GM18867 (cell line): ENCODE data around the gene DHFR2.
"Not testable (repeated sequence)": the region's sequence is repeated elsewhere in the genome, so short reads cannot be mapped to it uniquely, and the experiment has no call there.

Experiments
- ATAC-seq: cut with Tn5 transposase; IDR thresholded peaks from one replicate; pipeline ENCODE4 v1.9.1; 2021; ENCODE audit warnings: mild to moderate bottlenecking, moderate library complexity; ENCODE audit not compliant: unreplicated experiment

The DHFR2 gene

GRCh38 chr3:94062513-94063404, at the start of gene DHFR2, which contains the start of gene NSUN3:
TSS of gene DHFR2 (minus strand) at chr3:94062916. CDS start at chr3:94061511, 1,405 bp downstream.
TSS of gene NSUN3 (plus strand) at chr3:94063061. CDS start at chr3:94063127, 66 bp downstream.
- ATAC-seq = peak; percentile 93

DNA sequence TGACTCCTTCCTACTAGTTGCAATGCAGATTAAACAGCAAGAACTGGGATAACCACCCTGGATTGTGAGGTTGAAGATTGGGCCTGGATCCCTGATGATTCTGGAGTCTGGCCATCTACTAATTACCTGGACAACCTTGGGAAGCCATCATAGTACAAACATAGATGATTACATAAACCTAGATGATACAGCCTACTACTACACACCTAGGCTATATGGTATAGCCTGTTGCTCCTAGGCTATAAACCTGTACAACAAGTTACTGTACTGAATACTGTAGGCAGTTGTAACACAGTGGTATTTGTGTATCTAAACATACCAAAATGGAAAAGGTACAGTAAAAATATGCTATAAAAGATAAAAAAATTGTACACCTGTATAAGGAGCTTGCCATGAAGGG, 48.1 kb upstream of the DHFR2 start:
- ATAC-seq = no peak

DNA sequence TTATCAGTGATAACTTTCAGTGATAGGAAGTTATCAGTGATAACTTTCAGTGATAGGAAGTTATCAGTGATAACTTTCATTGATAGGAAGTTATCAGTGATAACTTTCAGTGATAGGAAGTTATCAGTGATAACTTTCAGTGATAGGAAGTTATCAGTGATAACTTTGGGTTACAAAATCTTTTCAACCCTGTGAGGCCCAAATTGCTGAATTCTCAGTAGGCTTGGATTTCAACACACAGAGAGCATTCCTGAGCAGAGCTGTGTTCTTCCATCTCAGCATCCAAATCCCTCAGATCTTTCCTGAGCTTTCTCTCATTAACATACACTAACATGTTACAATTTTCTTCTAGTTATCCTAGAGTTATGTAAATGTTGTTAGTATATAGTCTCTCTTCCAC, 47.5 kb upstream of the DHFR2 start:
- ATAC-seq = not testable (repeated sequence)

DNA sequence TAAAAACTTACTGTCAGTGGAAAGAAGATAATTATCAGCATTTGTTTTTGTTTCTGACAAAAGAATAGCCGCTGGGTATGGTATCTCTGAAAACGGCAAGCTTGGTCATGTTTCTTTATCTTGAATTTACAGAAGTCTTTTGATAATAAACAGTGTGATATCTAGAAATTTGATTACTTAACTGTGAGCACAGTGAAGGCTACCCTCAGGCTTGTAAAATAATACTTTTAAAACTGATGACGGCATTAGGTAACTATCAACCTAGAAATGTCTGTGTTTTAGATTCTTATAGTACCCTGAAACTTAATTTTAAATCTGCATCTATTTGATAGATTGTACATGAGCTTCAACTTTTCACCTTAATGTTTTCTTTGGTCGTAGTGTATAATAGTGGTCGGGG, 43.6 kb upstream of the DHFR2 start:
- no peak for ATAC-seq

DNA sequence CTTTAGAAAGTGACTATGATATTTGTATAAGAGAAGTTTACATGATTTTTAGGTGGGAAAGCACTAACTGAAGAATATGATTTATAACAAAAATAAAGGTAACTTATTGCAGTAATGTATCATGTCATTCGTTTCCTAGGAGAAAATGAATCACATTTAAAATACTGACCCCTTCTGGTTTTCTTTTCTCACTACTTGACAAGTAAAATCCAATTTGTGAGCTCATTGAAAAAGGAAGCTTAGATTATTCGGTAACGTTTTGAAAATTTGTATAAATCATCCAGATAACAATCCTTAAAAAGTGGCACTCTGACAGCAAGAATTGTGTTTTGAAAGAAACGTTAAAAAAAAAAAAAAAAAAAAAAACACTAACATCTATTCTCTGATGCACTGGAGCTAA, 39.1 kb upstream of the DHFR2 start:
- no peak for ATAC-seq

GRCh38 chr3:94099311-94099710, 36.6 kb upstream of the DHFR2 start:
- ATAC-seq = no peak

- ATAC-seq = no peak
These were observed 35.7 kb upstream of the DHFR2 start for GRCh38 chr3:94098452-94098851.

- ATAC-seq = no peak
These were observed 32.4 kb upstream of the DHFR2 start for GRCh38 chr3:94095111-94095510.

GRCh38 chr3:94093151-94093550, 30.4 kb upstream of the DHFR2 start:
- no peak for ATAC-seq

DNA sequence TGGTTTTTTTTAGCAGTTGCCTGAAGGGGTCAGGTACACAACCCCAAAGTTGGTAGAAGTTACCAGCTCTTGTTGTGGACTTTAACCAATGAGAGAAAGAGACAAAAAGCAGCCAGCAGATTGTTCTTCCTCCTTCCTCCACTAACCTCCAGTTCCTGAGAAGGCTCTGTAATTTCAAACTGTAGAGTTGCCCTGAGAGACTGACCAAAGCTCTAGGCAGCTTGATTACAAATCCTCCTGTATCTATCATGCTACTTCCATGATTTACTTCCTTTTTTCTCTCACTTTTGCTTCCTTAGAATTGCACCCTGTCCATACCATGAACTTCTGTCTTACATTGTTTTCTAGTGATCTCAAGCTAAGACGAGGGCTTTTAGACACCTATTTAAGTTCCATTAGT, 29.4 kb upstream of the DHFR2 start:
- ATAC-seq = no peak

- ATAC-seq = no peak
These were observed 26.4 kb upstream of the DHFR2 start for GRCh38 chr3:94089126-94089525.

DNA sequence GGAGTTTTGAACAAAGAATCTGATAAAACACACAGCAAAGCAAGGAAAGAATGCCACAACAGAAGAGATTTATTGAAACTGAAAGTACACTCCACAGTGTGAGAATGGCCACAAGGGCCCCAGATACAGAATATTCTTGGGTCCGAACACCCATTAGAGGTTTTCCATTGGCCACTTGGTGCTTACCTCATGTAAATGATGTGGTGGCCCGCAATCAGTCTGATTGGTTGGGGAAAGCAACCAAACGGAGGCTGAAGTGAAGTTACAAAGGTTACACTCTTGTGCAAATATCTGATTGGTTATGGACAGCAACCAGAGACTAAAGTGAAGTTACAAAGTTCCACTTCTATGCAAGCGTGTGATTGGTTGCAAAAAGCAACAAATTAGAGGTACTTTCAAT, 20.5 kb upstream of the DHFR2 start:
- ATAC-seq = peak; percentile 84

- ATAC-seq = no peak
These were observed 19.7 kb upstream of the DHFR2 start for GRCh38 chr3:94082391-94082937.

DNA sequence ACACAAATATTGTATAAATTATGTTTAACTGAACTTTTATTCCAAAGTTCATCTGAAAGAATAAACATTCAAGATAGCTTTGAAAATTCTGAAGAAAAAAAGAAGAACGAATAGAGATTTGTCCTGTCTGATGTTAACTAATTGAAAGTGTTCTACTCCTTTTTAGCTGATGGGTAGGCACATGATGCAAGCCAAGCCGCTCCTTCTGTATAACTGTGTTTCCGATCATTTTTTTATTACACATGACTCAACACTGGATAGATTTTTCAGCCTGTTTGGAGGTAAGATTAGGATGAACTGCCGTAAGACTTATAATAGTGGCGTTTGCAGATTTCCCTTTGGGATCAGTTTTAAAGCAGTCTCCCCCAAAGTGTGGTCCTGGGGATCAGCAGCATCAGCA, 19.2 kb upstream of the DHFR2 start:
- no peak for ATAC-seq

- not testable (repeated sequence) for ATAC-seq
These were observed 17.8 kb upstream of the DHFR2 start for GRCh38 chr3:94080552-94080951.

GRCh38 chr3:94076055-94076454, 13.3 kb upstream of the DHFR2 start:
- ATAC-seq = no peak

DNA sequence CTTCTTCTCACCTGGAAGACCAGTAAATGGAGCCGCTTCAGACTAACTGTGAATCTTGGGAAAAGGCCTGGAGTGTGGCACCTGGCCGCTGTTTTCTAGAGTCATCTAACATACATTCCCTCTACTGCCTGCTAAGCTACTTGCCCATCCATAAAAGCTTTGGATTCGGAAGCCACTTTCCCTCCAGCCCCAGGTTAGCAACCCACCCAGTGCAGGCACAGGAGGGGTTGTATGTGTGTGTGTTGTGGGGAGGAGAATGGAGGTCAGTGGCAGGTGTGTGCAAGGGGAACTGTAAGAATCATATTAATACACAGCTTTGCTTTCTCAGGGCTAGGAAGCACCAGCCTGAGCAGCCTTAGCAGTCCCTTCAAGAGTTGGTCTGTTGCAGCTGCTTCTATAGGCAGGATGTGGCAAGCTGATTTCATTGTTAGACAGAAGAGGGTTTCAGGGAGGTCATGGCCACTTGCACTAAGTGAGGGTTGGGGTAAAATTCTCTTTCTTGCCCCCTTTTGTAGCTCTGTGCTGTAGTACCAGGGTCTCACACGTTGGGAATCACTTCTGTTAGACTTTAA, 9.1 kb upstream of the DHFR2 start:
- peak; percentile 63 for ATAC-seq

DNA sequence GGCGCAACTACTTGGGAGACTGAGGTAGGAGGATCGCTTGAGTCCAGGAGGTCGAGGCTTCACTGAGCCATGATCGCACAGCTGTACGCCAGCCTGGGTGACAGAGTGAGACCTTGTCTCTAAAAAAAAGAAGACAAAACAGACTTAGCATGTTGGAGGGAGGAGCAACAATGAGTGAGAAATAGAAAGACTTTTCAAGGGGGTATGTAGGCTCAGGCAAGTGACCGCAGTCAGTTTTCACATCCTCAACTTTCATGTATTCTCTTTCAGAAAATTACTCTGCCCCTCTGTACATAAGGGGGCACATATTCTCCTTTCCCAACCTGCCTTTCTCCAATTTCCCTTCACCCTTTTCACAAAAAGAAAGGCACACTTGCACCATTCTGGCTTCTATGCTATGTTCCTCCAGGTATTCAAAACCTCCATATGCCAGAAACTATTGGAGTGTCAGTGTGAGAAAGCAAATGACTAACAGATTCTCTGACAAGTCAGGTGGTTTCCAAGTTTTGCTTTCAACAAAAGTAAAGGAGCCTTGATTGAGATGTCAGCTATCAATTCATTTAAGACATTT, 7.7 kb upstream of the DHFR2 start:
- ATAC-seq = peak; percentile 94

DNA sequence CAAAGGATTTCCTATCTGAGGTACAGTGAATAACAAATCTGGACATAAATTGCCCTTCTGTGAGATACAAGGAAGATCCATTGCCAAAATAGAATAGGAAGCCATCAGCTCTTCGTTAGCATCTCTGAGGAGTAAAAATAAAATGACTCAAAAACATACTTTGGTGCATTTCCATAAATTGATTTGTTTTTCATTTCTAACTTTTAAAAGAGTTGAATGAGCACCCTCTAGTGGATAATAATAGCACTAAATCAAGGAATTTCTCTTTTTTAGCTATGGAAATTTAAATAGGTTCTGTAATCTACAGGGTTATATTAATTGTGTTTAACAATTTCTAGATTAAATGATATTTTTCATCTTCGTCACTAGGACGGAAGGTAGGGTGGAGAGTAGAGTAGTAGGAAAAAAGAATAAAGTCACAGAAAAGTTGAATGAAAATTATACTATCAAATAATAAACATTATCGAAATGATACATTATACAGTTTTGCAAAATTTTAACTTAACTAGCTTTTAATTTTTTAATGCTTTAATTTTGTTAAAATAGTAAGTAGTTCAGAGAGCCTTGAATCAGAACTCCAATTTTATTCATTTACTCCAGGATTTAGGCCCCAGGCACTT, 6.6 kb upstream of the DHFR2 start:
- no peak for ATAC-seq

DNA sequence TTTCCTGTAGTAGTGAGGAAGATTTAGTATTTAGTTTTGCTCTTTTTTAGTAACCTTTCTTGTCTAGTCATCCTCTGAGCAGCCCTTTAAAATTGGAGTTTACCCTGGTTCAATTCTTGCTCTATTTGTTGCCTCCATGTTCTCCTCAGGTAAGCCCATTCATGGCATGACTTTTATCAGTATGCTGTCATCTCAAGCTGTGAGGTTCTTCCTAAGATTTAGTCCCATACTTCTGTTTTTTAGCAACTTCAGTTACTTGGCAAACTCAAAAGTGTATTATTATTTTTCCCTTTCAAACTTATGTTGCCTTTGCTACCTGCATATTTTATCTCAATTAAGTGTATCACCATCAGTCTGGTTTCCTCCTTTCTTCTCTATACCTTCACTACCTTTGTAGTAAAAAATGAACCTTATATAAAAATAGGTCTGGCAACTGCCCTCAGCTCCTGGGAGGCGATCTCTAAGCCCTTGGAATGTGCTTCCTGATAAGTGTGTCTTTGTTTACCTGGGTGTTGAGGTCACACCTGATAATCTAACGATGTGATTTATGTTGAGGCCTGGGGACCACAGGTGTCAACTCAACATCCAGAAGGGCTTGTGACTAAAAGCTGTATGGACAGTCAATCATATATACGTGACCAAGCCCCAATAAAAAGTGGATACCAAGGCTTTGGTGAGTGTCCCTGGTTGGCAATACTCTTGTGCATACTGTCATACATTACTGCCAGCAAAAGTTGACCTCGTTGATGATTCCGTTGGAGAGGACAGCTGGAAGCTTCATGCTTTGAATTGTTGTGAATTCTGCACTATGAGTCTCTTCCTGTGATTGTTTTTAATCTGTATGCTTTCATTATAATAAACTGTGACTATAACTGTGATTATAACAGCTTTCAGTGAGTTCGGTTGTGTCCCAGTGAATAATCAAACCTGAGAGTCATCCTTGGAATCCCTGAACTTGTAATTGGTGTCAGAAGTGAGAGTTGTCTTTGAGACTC, 4.1 kb upstream of the DHFR2 start:
- no peak for ATAC-seq
